Endothelial cell of umbilical vein (primary cell): Measurements from ENCODE around the gene CLSTN1. TPM values are rescaled to one million over a fixed set of nuclear protein-coding genes. Genes with fewer than 3 reads are reported as not detected.
A peak's percentile ranks its signal among the peaks of the same experiment; 100 is the strongest.

ENCODE experiments used
- Bru-seq: library from RNA; stranded (reverse); fragments of 400-500 nt; gene quantifications from one replicate; lab custom pipeline; 2021; lab: Mats Ljungman, UMichigan
- BruChase-seq, 2 experiments: library from RNA; stranded (reverse); fragments of 400-500 nt; gene quantifications; one replicate each; lab custom pipeline; 2021; lab: Mats Ljungman, UMichigan
- BruUV-seq: library from RNA; stranded (reverse); fragments of 400-500 nt; replicated peaks from 2 replicates; lab custom pipeline; 2021; lab: Mats Ljungman, UMichigan
- CTCF ChIA-PET: fragments of 300-600, 350-600 bp; sonication (Branson Sonifier 250); formaldehyde crosslinking; loops from one replicate; lab custom pipeline; 2021; ENCODE audit warnings: antibody characterized with exemption, inconsistent platforms; lab: Charles Lee
- POLR2A ChIA-PET: fragments of 300-600, 350-600 bp; sonication (Branson Sonifier 250); formaldehyde crosslinking; loops from one replicate; lab custom pipeline; 2021; ENCODE audit warnings: antibody characterized with exemption, inconsistent platforms; lab: Charles Lee
- DNase-seq: peaks from one replicate; pipeline ENCODE4 v3.0.0-alpha.2; 2011; ENCODE audit warnings: low read depth, low spot score
- FAIRE-seq: peaks from 2 replicates; lab custom pipeline; 2011; peaks lifted over from hg19 to GRCh38; lab: Jason Lieb, UNC
- H2AFZ ChIP-seq: 2 replicates; pipeline ENCODE4 v1.6.0; 2012; ENCODE audit warnings: low read depth, low read length, control low read depth, inconsistent platforms
- H3K27ac ChIP-seq: 2 replicates; pipeline ENCODE4 v1.5.1; 2011; ENCODE audit warnings: low read depth, mild to moderate bottlenecking, control low read depth, low read length, moderate library complexity; ENCODE audit not compliant: insufficient read depth
- H3K27me3 ChIP-seq, 2 experiments: 2 replicates each; pipeline versions ENCODE4 v1.6.0 to v1.6.1; 2011; ENCODE audit warnings: low read length in 2 of 2, mixed read lengths in 1 of 2; ENCODE audit not compliant: control insufficient read depth in 2 of 2, insufficient read depth in 2 of 2
- H3K36me3 ChIP-seq, 2 experiments: 2 replicates in 1 of 2; 3 replicates in 1 of 2; pipeline ENCODE4 v1.5.1; 2011; ENCODE audit warnings: low read length in 2 of 2, mild to moderate bottlenecking in 1 of 2, moderate library complexity in 1 of 2; ENCODE audit not compliant: control insufficient read depth in 2 of 2, insufficient read depth in 2 of 2; ENCODE audit errors: extremely low read depth in 1 of 2
- H3K4me1 ChIP-seq: 3 replicates; pipeline ENCODE4 v1.5.1; 2011; ENCODE audit warnings: mild to moderate bottlenecking, low read length; ENCODE audit not compliant: control insufficient read depth, insufficient read depth; ENCODE audit errors: extremely low read depth
- H3K4me2 ChIP-seq: 2 replicates; pipeline ENCODE4 v1.6.1; 2011; ENCODE audit warnings: low read length, control low read depth, mixed read lengths; ENCODE audit not compliant: insufficient read depth
- H3K4me3 ChIP-seq, 3 experiments: fragments of 200-600 bp in 1 of 3; sonication (generic), shearing (Covaris generic) in 1 of 3; replicated peaks in 1 of 3; 2 replicates each; pipeline ENCODE4 v1.5.1; 2011 to 2016; ENCODE audit warnings: control low read depth in 3 of 3, low read length in 3 of 3, mild to moderate bottlenecking in 2 of 3, inconsistent platforms in 1 of 3, low read depth in 1 of 3, moderate library complexity in 1 of 3; ENCODE audit not compliant: insufficient read depth in 1 of 3
- H3K79me2 ChIP-seq: 2 replicates; pipeline ENCODE4 v1.6.0; 2012; ENCODE audit warnings: low read length, inconsistent platforms; ENCODE audit not compliant: control insufficient read depth, insufficient read depth
- H3K9ac ChIP-seq: replicated peaks from 2 replicates; pipeline ENCODE3; 2011; ENCODE audit warnings: low read length, control low read depth; ENCODE audit not compliant: insufficient read depth; ENCODE audit errors: extremely low read depth
- H3K9me1 ChIP-seq: replicated peaks from 3 replicates; pipeline ENCODE4 v1.6.0; 2011; ENCODE audit warnings: mild to moderate bottlenecking, low read length; ENCODE audit not compliant: control insufficient read depth, insufficient read depth; ENCODE audit errors: extremely low read depth
- H3K9me3 ChIP-seq: replicated peaks from 2 replicates; pipeline ENCODE4 v1.5.1; 2012; ENCODE audit warnings: low read length, inconsistent platforms; ENCODE audit not compliant: control insufficient read depth, insufficient read depth
- H4K20me1 ChIP-seq: replicated peaks from 2 replicates; pipeline ENCODE3; 2011; ENCODE audit warnings: mild to moderate bottlenecking, low read length; ENCODE audit not compliant: control insufficient read depth, insufficient read depth; ENCODE audit errors: extremely low read depth
- CTCF ChIP-seq, 2 donors: IDR thresholded peaks; 1 replicate in 1 of 2; 2 replicates in 1 of 2; pipeline ENCODE4 v1.5.1; 2011; ENCODE audit warnings: low read length in 2 of 2, mild to moderate bottlenecking in 2 of 2, moderate library complexity in 2 of 2, control low read depth in 1 of 2, inconsistent platforms in 1 of 2, low read depth in 1 of 2; ENCODE audit not compliant: insufficient read depth in 1 of 2; ENCODE audit errors: extremely low read depth in 1 of 2
- EZH2 ChIP-seq: IDR thresholded peaks from 2 replicates; pipeline ENCODE4 v1.6.1; 2012; ENCODE audit warnings: borderline replicate concordance, low read depth, mild to moderate bottlenecking, moderate library complexity, low read length, inconsistent platforms; ENCODE audit not compliant: severe bottlenecking
- FOS ChIP-seq: IDR thresholded peaks from 2 replicates; pipeline ENCODE4 v1.6.1; 2011; ENCODE audit warnings: mild to moderate bottlenecking, low read length, moderate library complexity, borderline replicate concordance; ENCODE audit not compliant: insufficient read depth
- GATA2 ChIP-seq: IDR thresholded peaks from 2 replicates; pipeline ENCODE4 v1.7.0; 2011; ENCODE audit warnings: low read depth, mild to moderate bottlenecking, moderate library complexity, mixed read lengths, low read length; ENCODE audit not compliant: insufficient read length, insufficient read depth
- JUN ChIP-seq: IDR thresholded peaks from 2 replicates; pipeline ENCODE4 v1.6.1; 2011; ENCODE audit warnings: borderline replicate concordance, low read depth; ENCODE audit not compliant: insufficient read length, insufficient read depth
- MYC ChIP-seq: IDR thresholded peaks from one replicate; pipeline ENCODE4 v1.6.1; 2011; ENCODE audit warnings: mild to moderate bottlenecking, low read depth, low read length
- POLR2A ChIP-seq: IDR thresholded peaks from 2 replicates; pipeline ENCODE4 v1.6.1; 2012; ENCODE audit warnings: low read depth, mild to moderate bottlenecking, control low read depth, low read length
- POLR2AphosphoS5 ChIP-seq: IDR thresholded peaks from 2 replicates; pipeline ENCODE4 v1.6.1; 2012; ENCODE audit warnings: low read depth, mild to moderate bottlenecking, control low read depth, low read length, moderate library complexity; ENCODE audit not compliant: insufficient read depth
- dilution Hi-C: fragments of 300-500 bp; cut with MboI; formaldehyde crosslinking; loops from one replicate; pipeline ENCODE4 v1.15.0; 2019; ENCODE audit warnings: low sequenced_read_pairs; ENCODE audit not compliant: extremely low pct_ligation_motif_present
- intact Hi-C: fragments of 100-400 bp; cut with micrococcal nuclease; formaldehyde crosslinking; loops from one replicate; pipeline ENCODE4 v1.10.0; 2022
- long read RNA-seq: library from polyadenylated mRNA; stranded (forward); transcript quantifications from one replicate; pipeline ENCODE4 v2.0.0, GENCODE V29; 2021
- polyA minus RNA-seq, 3 experiments: library from RNA; depleted of rRNA, polyadenylated mRNA; stranded (reverse); fragments of >200 nt; gene quantifications; 1 replicate in 1 of 3; 2 replicates in 2 of 3; pipeline ENCODE4 v1.2.3, GENCODE V29; 2011
- polyA plus RNA-seq, 4 experiments: library from polyadenylated mRNA; depleted of rRNA in 3 of 4; stranded (reverse) in 3 of 4; unstranded in 1 of 4; fragments of >200 nt; gene quantifications; 2 replicates each; pipeline versions ENCODE4 v1.2.1 to v1.2.3, GENCODE V29; 2011 to 2012; ENCODE audit warnings: missing spikeins in 1 of 4
- total RNA-seq: library from RNA; stranded (reverse); gene quantifications from 2 replicates; pipeline ENCODE4 v1.2.3, GENCODE V29; 2021
- TF ChIP-seq, protein P1 (sequence below): IDR thresholded peaks from 2 replicates; pipeline ENCODE4 v1.6.1; 2011; ENCODE audit not compliant: insufficient read depth, insufficient read length

The CLSTN1 gene
- total RNA-seq (130 and 132 TPM in 2 replicates), polyA plus RNA-seq (44.6 and 49.1 TPM in 2 replicates), polyA minus RNA-seq (75.4 and 82.2 TPM in 2 replicates), Bru-seq, nascent RNA (percentile 67 among the genes with signal in this experiment), BruChase-seq, experiment 1, labeled RNA remaining after a 6-hour chase (percentile 77 among the genes with signal in this experiment), BruChase-seq, experiment 2, labeled RNA remaining after a 2-hour chase (percentile 65 among the genes with signal in this experiment)
- 60.9 and 65.0 TPM in 2 replicates for polyA plus RNA-seq (2011; cell fraction: cytosol; rRNA removed)
- 60.7 and 62.4 TPM in 2 replicates for polyA plus RNA-seq (2011; cell fraction: nucleus; rRNA removed)
- polyA plus RNA-seq (2012), result 103 and 122 TPM in 2 replicates
- 24.7 TPM for polyA minus RNA-seq (2011; cell fraction: cytosol; rRNA and poly(A)+ RNA removed)
- polyA minus RNA-seq (2011; cell fraction: nucleus; rRNA and poly(A)+ RNA removed), result 28.7 and 29.7 TPM in 2 replicates
- long read RNA-seq, full-length matches to known transcripts, result 89 of 177 reads
- long read RNA-seq, partial matches to known transcripts, result 39 of 177 reads
- long read RNA-seq, other reads (novel, unspliced or antisense), result 49 of 177 reads

- intact Hi-C loops (loop anchor here (2.0 kb wide), 2 partner anchors 39 to 43 kb away; no protein-coding TSS in a partner anchor), dilution Hi-C loops (no loop called here)
- no peaks in the 10 kb centered on the region for H3K9me3 ChIP-seq
- FAIRE-seq (peak; percentile 66), DNase-seq (peak; percentile 80)
- peak within 1 kb of the TSS; percentile 95 for H2AFZ ChIP-seq
- H3K27me3 ChIP-seq, result no peaks in the 10 kb centered on the region
- H3K79me2 ChIP-seq, result peaks cover 37% of the 10 kb centered on the region
- TF ChIP-seq, protein P1, sequence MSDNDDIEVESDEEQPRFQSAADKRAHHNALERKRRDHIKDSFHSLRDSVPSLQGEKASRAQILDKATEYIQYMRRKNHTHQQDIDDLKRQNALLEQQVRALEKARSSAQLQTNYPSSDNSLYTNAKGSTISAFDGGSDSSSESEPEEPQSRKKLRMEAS, result no peak
- TF ChIP-seq FOS (no peak), MYC (no peak), JUN (no peak), POLR2A (no peak), CTCF (IDR thresholded peaks at IDR 0.05; ENCODE audit: extremely low read depth in 1 of 2, insufficient read depth in 1 of 2, low read depth in 1 of 2, low read length in 2 of 2) (no peak), GATA2 (no peak), EZH2 (no peak), POLR2AphosphoS5 (no peak)
- BruUV-seq, result no TSS peak
- no peaks in the 10 kb centered on the region for H3K36me3 ChIP-seq
- no peak within 1 kb of the TSS for H3K27ac ChIP-seq
- peak within 1 kb of the TSS; percentile 77 for H3K4me2 ChIP-seq
- H3K4me1 ChIP-seq, result peaks cover 18% of the 10 kb centered on the region
- no peaks in the 10 kb centered on the region for H3K9me1 ChIP-seq
- no peaks in the 10 kb centered on the region for H4K20me1 ChIP-seq
- peak within 1 kb of the TSS; percentile 26 to 98 (median 77) for H3K4me3 ChIP-seq
- CTCF ChIA-PET, result no interaction called here
- H3K9ac ChIP-seq, result peak within 1 kb of the TSS; percentile 62
- POLR2A ChIA-PET, result no interaction called here
These were observed at the start of gene CLSTN1 for GRCh38 chr1:9823943-9824701. CLSTN1 (minus strand) TSS chr1:9823965; CDS start chr1:9823733, 232 bp downstream.
